GM18526 (cell line): ENCODE data around the gene ZNF560.

Experiments used
- POLR2A ChIP-seq: IDR thresholded peaks from 3 replicates; pipeline ENCODE4 v1.6.1; 2011; ENCODE audit not compliant: insufficient read length; ENCODE audit errors: extremely low read depth

Gene ZNF560

GRCh38 chr19:9498183-9498902, at the start of gene ZNF560:
Gene ZNF560, minus strand, starts transcription at chr19:9498616. Its CDS starts 23,303 bp downstream, at chr19:9475313.
- no peak for TF ChIP-seq POLR2A

GRCh38 chr19:9547870-9548269, 49.5 kb upstream of the ZNF560 start:
- no peak for TF ChIP-seq POLR2A

- peak; percentile 61 for TF ChIP-seq POLR2A
Observed at GRCh38 chr19:9538183-9539058, 40.0 kb upstream of the ZNF560 start, which contains the start of gene ZNF426. Gene ZNF426, minus strand, starts transcription at chr19:9538645. Its CDS starts 2,413 bp downstream, at chr19:9536232.

- no peak for TF ChIP-seq POLR2A
Observed at GRCh38 chr19:9535934-9536333, 37.5 kb upstream of the ZNF560 start.

GRCh38 chr19:9531933-9532332, 33.5 kb upstream of the ZNF560 start:
- TF ChIP-seq POLR2A, result no peak

GRCh38 chr19:9528757-9529336, 30.4 kb upstream of the ZNF560 start:
- no peak for TF ChIP-seq POLR2A

GRCh38 chr19:9523885-9524474, 25.6 kb upstream of the ZNF560 start:
- no peak for TF ChIP-seq POLR2A

GRCh38 chr19:9507285-9507684, 8.9 kb upstream of the ZNF560 start:
- no peak for TF ChIP-seq POLR2A

- TF ChIP-seq POLR2A, result no peak
Observed at GRCh38 chr19:9500796-9501195, 2.4 kb upstream of the ZNF560 start.

- TF ChIP-seq POLR2A, result no peak
Observed at GRCh38 chr19:9494096-9494495, 4.3 kb downstream of the ZNF560 start.

- TF ChIP-seq POLR2A, result no peak
Observed at GRCh38 chr19:9487016-9487415, 11.4 kb downstream of the ZNF560 start.

- TF ChIP-seq POLR2A, result no peak
Observed at GRCh38 chr19:9485140-9485539, 13.3 kb downstream of the ZNF560 start.

- TF ChIP-seq POLR2A, result no peak
Observed at GRCh38 chr19:9474975-9475374, 23.4 kb downstream of the ZNF560 start.

- no peak for TF ChIP-seq POLR2A
Observed at GRCh38 chr19:9467161-9467560, 31.3 kb downstream of the ZNF560 start.

- no peak for TF ChIP-seq POLR2A
Observed at GRCh38 chr19:9461938-9462337, 36.5 kb downstream of the ZNF560 start.
